Heart right ventricle (tissue), 16 donors: Measurements from ENCODE around the gene ECE2. TPM values are rescaled to one million over a fixed set of nuclear protein-coding genes. Genes with fewer than 3 reads are reported as not detected.

Experiments used
- ATAC-seq, 8 donors: fragments of 200-7000 bp; cut with Tn5 transposase; one replicate each; pipeline ENCODE4 v1.9.1; 2020; ENCODE audit warnings: mild to moderate bottlenecking in 8 of 8, moderate library complexity in 8 of 8, moderate number of reproducible peaks in 1 of 8
- DNase-seq, 2 donors: peaks; one replicate each; pipeline ENCODE4 v3.0.0-alpha.2; 2020
- H3K27ac ChIP-seq, 10 donors: fragments of 200-600 bp; sonication (generic) in 2 of 10; one replicate each; pipeline versions ENCODE4 v1.5.0 to v1.8.0; 2020 to 2022; ENCODE audit warnings: mild to moderate bottlenecking in 3 of 10
- H3K27me3 ChIP-seq, 7 donors: fragments of 200-600 bp; one replicate each; pipeline ENCODE4 v1.8.0; 2021 to 2022; ENCODE audit warnings: mild to moderate bottlenecking in 2 of 7
- H3K36me3 ChIP-seq, 9 donors: fragments of 200-600 bp; sonication (generic) in 1 of 9; one replicate each; pipeline versions ENCODE4 v1.5.0 to v1.8.0; 2020 to 2022; ENCODE audit warnings: mild to moderate bottlenecking in 2 of 9
- H3K4me1 ChIP-seq, 9 donors: fragments of 200-600 bp; sonication (generic) in 1 of 9; one replicate each; pipeline versions ENCODE4 v1.5.0 to v1.8.0; 2020 to 2022; ENCODE audit warnings: mild to moderate bottlenecking in 4 of 9
- H3K4me3 ChIP-seq, 10 donors: fragments of 200-600 bp; sonication (generic) in 2 of 10; one replicate each; pipeline versions ENCODE4 v1.5.0 to v1.8.0; 2020 to 2022; ENCODE audit warnings: mild to moderate bottlenecking in 7 of 10, moderate library complexity in 2 of 10
- H3K9me3 ChIP-seq, 11 donors: fragments of 200-600 bp in 10 of 11; sonication (generic) in 2 of 11; one replicate each; pipeline versions ENCODE4 v1.5.0 to v1.8.0; 2013 to 2022; ENCODE audit warnings: mild to moderate bottlenecking in 2 of 11, control low read depth in 1 of 11, moderate library complexity in 1 of 11
- CTCF ChIP-seq, 9 donors: fragments of 200-600 bp; sonication (generic) in 2 of 9; IDR thresholded peaks; one replicate each; pipeline versions ENCODE4 v1.5.0 to v1.8.0; 2021 to 2022; ENCODE audit warnings: antibody characterized with exemption in 9 of 9, mild to moderate bottlenecking in 5 of 9, moderate library complexity in 1 of 9
- WGBS, 2 donors: extraction: QIAGEN DNeasy Blood & Tissue Kit; methylation state at CpG; one replicate each; pipeline ENCODE4 v1.1.7; 2013; ENCODE audit warnings: inconsistent platforms in 1 of 2; 5-methylcytosine and 5-hydroxymethylcytosine counted together
- intact Hi-C, 10 donors: fragments of 100-400 bp; cut with DNase I; formaldehyde crosslinking; loops; one replicate each; pipeline versions ENCODE4 v1.11.1 to v1.14.2; 2022
- polyA plus RNA-seq, 2 donors: library from polyadenylated mRNA; stranded (reverse); fragments of 200-250 nt; gene quantifications; one replicate each; pipeline ENCODE4 v1.2.3, GENCODE V29; 2013
- total RNA-seq, 10 donors: library from RNA; stranded (reverse); fragmentation: NEBNext Ultra II Directional in 3 of 10; extraction: Animal tissue kit (Norgen Biotek cat#: 25700) in 3 of 10; gene quantifications; one replicate each; pipeline versions ENCODE4 v1.2.1 to v1.2.4, GENCODE V29; 2021 to 2023
- donor health status: Arrhythmogenic right ventricular cardiomyopathy.
- donor health status: ischemic (EF 13 %, LVEDD 7.1; RV severe dilation, severe dysfunction).
- donor health status: healthy with polysubstance abuse.
- donor health status: DM: no; HTN: yes; CAD: no.
- donor health status: DM: no; HTN: no; CAD: no.
- donor health status: ischemic (EF 25% LVEDD 6.9; RV normal size, moderate dysfunction).
- donor health status: ischemic (EF 25% LVEDD 5.7; RV mildly dilated, moderate dysfunction).
- donor health status: healthy.
- donor health status: DM: yes; HTN: yes; CAD: no.
- donor health status: Ischemic cardiomyopathy.
- donor health status: ischemic (EF 35%, LVEDD 5.7; RV mildly dilated, moderate dysfunction).
- donor health status: nonischemic (EF 11% LVEDD 7.7; RV severe dilation, severe dysfunction).
- donor health status: DM: yes; HTN: yes; CAD: no.
- donor health status: PGD.
- donor health status: ischemic (EF 29% LVEDD 5.4; RV normal size, mild dysfunction).
- donor health status: nonischemic (EF 23%, LVEDD 6.1; RV moderate dilation, normal function).

Gene ECE2
- total and polyA plus RNA-seq, 12 donors, result 0.20 to 0.28 TPM; not detected in 10

DNA sequence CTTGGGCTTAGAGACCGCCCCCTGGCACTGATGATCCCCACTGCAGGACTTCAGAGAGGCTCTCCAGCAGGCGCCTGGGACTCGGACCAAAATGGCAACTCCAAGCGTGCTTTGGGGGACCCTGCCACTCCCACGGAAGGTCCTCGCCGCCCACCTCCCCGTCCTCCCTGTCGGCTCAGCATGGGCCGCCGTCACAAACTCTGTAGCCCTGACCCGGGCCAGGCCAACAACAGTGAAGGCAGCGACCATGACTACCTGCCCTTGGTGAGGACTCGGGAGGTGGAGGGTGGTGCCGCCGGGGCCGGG is 34.7 kb upstream of the ECE2 start:
- H3K27me3 ChIP-seq, result peaks cover 0 to 8% (median 3%) of the 10 kb centered on the region in 7 donors
- H3K9me3 ChIP-seq, result no peaks in the 10 kb centered on the region
- H3K4me1 ChIP-seq, result peaks cover 0 to 8% (median 7%) of the 10 kb centered on the region in 9 donors
- no peak overlapping the region for H3K27ac ChIP-seq
- H3K4me3 ChIP-seq, result no peak overlapping the region
- peak in 2 of 8 donors; percentile 8 to 31 for ATAC-seq
- no peak for TF ChIP-seq CTCF (IDR thresholded peaks at IDR 0.05)
- H3K36me3 ChIP-seq, result peaks cover 0 to 43% (median 26%) of the 10 kb centered on the region in 9 donors
- WGBS, 2 donors, result 30 to 32% methylated on average over 17 of the region's 17 CpGs
- intact Hi-C loops, result loop anchor here (10.0 kb wide), 4 partner anchors 56 to 346 kb away; partner anchors contain the start of genes ABCF3 (in 2 of the 10) and ABCC5 (in 1 of the 10)
- DNase-seq, result no peak

DNA sequence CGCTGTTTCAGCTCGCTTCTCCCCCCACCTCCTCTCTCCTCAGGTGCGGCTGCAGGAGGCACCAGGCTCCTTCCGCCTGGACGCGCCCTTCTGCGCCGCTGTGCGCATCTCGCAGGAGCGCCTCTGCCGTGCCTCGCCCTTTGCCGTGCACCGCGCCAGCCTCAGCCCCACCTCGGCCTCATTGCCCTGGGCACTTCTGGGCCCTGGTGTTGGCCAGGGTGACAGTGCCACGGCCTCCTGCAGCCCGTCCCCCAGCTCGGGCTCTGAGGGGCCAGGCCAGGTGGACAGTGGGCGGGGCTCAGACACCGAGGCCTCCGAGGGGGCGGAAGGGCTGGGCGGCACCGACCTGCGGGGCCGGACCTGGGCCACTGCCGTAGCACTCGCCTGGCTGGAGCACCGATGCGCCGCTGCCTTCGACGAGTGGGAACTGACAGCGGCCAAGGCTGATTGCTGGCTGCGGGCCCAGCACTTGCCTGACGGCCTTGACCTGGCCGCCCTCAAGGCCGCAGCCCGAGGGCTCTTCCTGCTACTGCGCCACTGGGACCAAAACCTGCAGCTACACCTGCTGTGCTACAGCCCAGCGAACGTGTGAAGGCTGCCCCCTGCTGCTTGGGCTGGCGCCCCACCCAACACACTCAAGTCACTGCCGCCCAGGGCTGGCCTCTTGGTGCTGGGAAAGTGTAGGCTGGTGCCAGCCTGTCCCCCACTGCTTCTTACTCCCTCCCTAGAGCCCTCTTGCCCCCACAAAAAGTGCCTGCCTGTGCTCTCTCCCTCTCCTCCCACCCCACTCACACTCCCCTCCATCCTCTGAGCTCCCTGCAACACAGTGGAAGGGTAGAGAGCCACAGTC is 34.1 kb upstream of the ECE2 start:
- Histone ChIP-seq H3K27me3 (peaks cover 0 to 6% (median 2%) of the 10 kb centered on the region in 7 donors), H3K9me3 (no peaks in the 10 kb centered on the region), H3K4me1 (peaks cover 0 to 8% (median 7%) of the 10 kb centered on the region in 9 donors), H3K4me3 (peak overlapping the region in 1 of 10 donors; percentile 9), H3K36me3 (peaks cover 0 to 43% (median 26%) of the 10 kb centered on the region in 9 donors), H3K27ac (no peak overlapping the region)
- peak in 1 of 2 donors; percentile 49 for DNase-seq
- peak; percentile 63 to 82 (median 68) for ATAC-seq
- 12 to 16% methylated on average over 45 to 46 of the region's 46 CpGs for WGBS, 2 donors
- intact Hi-C loops, result loop anchor here (10.0 kb wide), 4 partner anchors 57 to 347 kb away; partner anchors contain the start of genes ABCF3 (in 2 of the 10) and ABCC5 (in 1 of the 10)
- TF ChIP-seq CTCF (IDR thresholded peaks at IDR 0.05), result peak in 7 of 9 donors; percentile 46 to 67 (median 54)

- WGBS, 2 donors, result 85% methylated on average over 5 of the region's 5 CpGs
Measured at GRCh38 chr3:184242297-184242685, 33.5 kb upstream of the ECE2 start.

More at GRCh38 chr3:184242297-184242685, 33.5 kb upstream of the ECE2 start:
- Histone ChIP-seq H3K4me3 (no peak overlapping the region), H3K4me1 (peaks cover 0 to 9% (median 7%) of the 10 kb centered on the region in 9 donors), H3K27me3 (peaks cover 0 to under 1% (median 0%) of the 10 kb centered on the region in 7 donors), H3K36me3 (peaks cover 0 to 43% (median 26%) of the 10 kb centered on the region in 9 donors), H3K27ac (no peak overlapping the region), H3K9me3 (no peaks in the 10 kb centered on the region)
- TF ChIP-seq CTCF (IDR thresholded peaks at IDR 0.05), result no peak
- DNase-seq, result no peak
- intact Hi-C loops, result loop anchor here (10.0 kb wide), 4 partner anchors 57 to 347 kb away; partner anchors contain the start of genes ABCF3 (in 2 of the 10) and ABCC5 (in 1 of the 10)
- no peak for ATAC-seq
